Stimulated activated naive B cell treated with anti-CD40 and anti-IgM and Interleukin-4, amounts not matched to agents 10 μg/mL and 1 μg/mL and 100 μg/mL, for 72 hours (primary cell): ENCODE measurements around the gene KCNE4.

Experiments
- ATAC-seq, 2 donors: fragments of 150-1000 bp; cut with Tn5 transposase; replicated peaks; 2 replicates each; pipeline ENCODE4 v1.10.0; 2021; ENCODE audit warnings: moderate library complexity in 1 of 2
- DNase-seq: peaks from one replicate; pipeline ENCODE4 v3.0.0; 2021
- H3K27ac Mint-ChIP-seq: one replicate; pipeline ENCODE4 v1.8.0; 2022; ENCODE audit warnings: mild to moderate bottlenecking, mixed read lengths
- H3K27me3 Mint-ChIP-seq, 2 donors: one replicate each; pipeline ENCODE4 v1.8.0; 2022; ENCODE audit warnings: mixed read lengths in 2 of 2
- H3K36me3 Mint-ChIP-seq, 2 donors: one replicate each; pipeline ENCODE4 v1.8.0; 2022; ENCODE audit warnings: mixed read lengths in 2 of 2, mild to moderate bottlenecking in 1 of 2
- H3K4me1 Mint-ChIP-seq, 2 donors: one replicate each; pipeline ENCODE4 v1.8.0; 2022; ENCODE audit warnings: mixed read lengths in 2 of 2, mild to moderate bottlenecking in 1 of 2
- H3K4me3 Mint-ChIP-seq, 2 donors: one replicate each; pipeline ENCODE4 v1.8.0; 2022; ENCODE audit warnings: mild to moderate bottlenecking in 2 of 2, mixed read lengths in 2 of 2, moderate library complexity in 1 of 2
- H3K9me3 Mint-ChIP-seq, 2 donors: one replicate each; pipeline ENCODE4 v1.8.0; 2022; ENCODE audit warnings: mixed read lengths in 2 of 2, mild to moderate bottlenecking in 1 of 2

KCNE4 gene

DNA sequence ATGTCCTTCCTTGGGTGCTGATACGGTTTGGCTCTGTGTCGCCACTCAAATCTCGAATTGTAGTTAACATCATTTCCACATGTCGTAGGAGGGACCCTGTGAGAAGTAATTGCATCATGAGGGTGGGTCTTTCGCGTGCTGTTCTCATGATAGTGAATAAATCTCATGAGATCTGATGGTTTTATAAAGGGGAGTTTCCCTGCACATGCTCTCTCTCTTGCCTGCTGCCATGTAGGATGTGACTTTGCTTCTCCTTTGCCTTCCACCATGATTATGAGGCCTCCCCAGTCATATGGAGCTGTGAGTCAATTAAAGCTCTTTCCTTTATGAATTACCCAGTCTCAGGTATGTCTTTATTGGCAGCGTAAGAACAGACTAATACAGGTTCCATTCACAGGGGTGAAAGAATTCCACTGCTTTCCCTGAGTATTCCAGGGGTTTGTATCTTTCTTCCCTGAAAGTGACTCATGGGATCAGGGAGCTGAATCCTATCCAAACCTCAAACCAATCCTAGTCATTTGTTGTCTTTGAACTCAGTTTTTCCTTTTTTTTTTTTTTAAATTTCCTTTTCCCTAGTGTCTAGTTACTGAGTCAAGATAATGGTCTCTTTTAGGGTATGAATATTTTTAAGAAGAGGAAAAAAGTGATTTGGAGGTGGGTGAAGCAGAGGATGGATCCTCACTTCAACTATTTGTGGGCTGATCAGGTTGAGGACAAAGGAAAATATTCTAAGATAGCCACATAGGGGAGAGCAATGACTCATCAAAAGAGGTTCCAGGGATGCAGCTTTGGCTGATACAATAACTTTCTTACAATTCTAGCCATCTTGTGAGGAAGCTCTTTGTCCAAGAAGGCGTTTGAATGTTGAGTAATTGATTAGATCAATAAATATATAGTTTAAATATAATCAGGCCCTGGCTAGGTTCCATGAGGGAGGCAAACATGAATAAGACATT lies 19.5 kb upstream of the KCNE4 start:
- no peak for DNase-seq
- H3K4me3 Mint-ChIP-seq, result no peak overlapping the region
- H3K4me1 Mint-ChIP-seq, result no peaks in the 10 kb centered on the region
- no peak overlapping the region for H3K27ac Mint-ChIP-seq
- peaks cover 11 to 13% of the 10 kb centered on the region in 2 donors for H3K9me3 Mint-ChIP-seq
- H3K27me3 Mint-ChIP-seq, result peaks cover 0 to 4% of the 10 kb centered on the region in 2 donors
- H3K36me3 Mint-ChIP-seq, result no peaks in the 10 kb centered on the region
- no peak for ATAC-seq

GRCh38 chr2:223034221-223034975 lies 17.6 kb upstream of the KCNE4 start:
- H3K9me3 Mint-ChIP-seq, result peaks cover 9 to 13% of the 10 kb centered on the region in 2 donors
- no peak for DNase-seq
- no peaks in the 10 kb centered on the region for H3K36me3 Mint-ChIP-seq
- H3K27me3 Mint-ChIP-seq, result peaks cover 0 to 4% of the 10 kb centered on the region in 2 donors
- H3K4me3 Mint-ChIP-seq, result no peak overlapping the region
- H3K4me1 Mint-ChIP-seq, result no peaks in the 10 kb centered on the region
- H3K27ac Mint-ChIP-seq, result no peak overlapping the region
- no peak for ATAC-seq

DNA sequence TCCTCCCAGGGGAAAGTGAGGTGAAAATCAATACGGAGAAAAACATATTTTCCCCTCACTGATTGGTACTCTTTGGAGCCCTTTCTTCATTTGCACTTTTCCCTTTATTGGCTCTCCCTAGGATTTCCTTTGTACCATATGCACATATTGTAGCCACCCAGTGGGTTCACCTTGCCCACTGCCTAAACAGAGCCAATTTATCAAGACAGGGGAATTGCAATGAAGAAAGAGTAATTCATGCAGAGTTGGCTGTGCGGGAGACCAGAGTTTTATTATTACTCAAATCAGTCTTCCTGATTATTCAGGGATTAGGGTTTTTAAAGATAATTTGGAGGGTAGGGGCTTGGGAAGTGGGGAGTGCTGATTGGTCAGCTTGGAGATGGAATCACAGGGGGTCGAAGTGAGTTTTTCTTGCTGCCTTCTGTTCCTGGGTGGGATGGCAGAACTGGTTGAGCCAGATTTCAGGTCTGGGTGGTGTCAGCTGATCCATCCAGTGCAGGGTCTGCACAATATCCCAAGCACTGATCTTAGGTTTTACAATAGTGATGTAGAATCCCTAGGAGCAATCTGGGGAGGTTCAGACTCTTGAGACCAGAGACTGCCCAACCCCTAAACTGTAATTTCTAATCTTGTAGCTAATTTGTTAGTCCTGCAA lies 15.1 kb upstream of the KCNE4 start:
- H3K27me3 Mint-ChIP-seq, result peaks cover 0 to 4% of the 10 kb centered on the region in 2 donors
- H3K9me3 Mint-ChIP-seq, result peaks cover 7 to 9% of the 10 kb centered on the region in 2 donors
- no peak for DNase-seq
- no peak overlapping the region for H3K4me3 Mint-ChIP-seq
- no peak for ATAC-seq
- no peaks in the 10 kb centered on the region for H3K4me1 Mint-ChIP-seq
- H3K36me3 Mint-ChIP-seq, result no peaks in the 10 kb centered on the region
- no peak overlapping the region for H3K27ac Mint-ChIP-seq

GRCh38 chr2:223037445-223037800 lies 14.6 kb upstream of the KCNE4 start:
- no peak for DNase-seq
- H3K9me3 Mint-ChIP-seq, result peaks cover 3 to 4% of the 10 kb centered on the region in 2 donors
- peaks cover 0 to 8% of the 10 kb centered on the region in 2 donors for H3K27me3 Mint-ChIP-seq
- ATAC-seq, result no peak
- no peaks in the 10 kb centered on the region for H3K4me1 Mint-ChIP-seq
- H3K27ac Mint-ChIP-seq, result no peak overlapping the region
- H3K36me3 Mint-ChIP-seq, result no peaks in the 10 kb centered on the region
- H3K4me3 Mint-ChIP-seq, result no peak overlapping the region

DNA sequence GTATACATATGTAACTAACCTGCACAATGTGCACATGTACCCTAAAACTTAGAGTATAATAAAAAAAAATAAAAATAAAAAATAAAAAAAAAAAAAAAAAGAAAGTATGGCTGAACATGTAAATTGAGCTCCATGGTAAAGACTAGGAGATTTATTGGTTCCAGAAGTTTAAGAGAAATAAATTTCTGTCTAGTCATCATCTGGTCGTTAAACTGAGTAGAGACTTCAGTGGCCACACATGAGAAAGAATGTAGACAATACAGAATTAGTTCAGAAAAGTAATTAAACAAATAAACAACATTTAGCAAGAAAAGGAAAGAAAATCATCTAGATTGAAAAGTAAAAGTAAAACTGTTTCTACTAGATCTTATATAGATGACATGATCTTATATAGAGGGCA lies 12.4 kb upstream of the KCNE4 start:
- no peak overlapping the region for H3K27ac Mint-ChIP-seq
- H3K4me1 Mint-ChIP-seq, result no peaks in the 10 kb centered on the region
- no peaks in the 10 kb centered on the region for H3K36me3 Mint-ChIP-seq
- no peak overlapping the region for H3K4me3 Mint-ChIP-seq
- H3K27me3 Mint-ChIP-seq, result peaks cover 0 to 8% of the 10 kb centered on the region in 2 donors
- H3K9me3 Mint-ChIP-seq, result no peaks in the 10 kb centered on the region
- ATAC-seq, result no peak
- DNase-seq, result no peak

GRCh38 chr2:223040527-223040926 lies 11.5 kb upstream of the KCNE4 start:
- DNase-seq (no peak), ATAC-seq (no peak)
- no peaks in the 10 kb centered on the region for H3K9me3 Mint-ChIP-seq
- H3K4me1 Mint-ChIP-seq, result no peaks in the 10 kb centered on the region
- H3K27me3 Mint-ChIP-seq, result peaks cover 0 to 8% of the 10 kb centered on the region in 2 donors
- H3K27ac Mint-ChIP-seq, result no peak overlapping the region
- no peak overlapping the region for H3K4me3 Mint-ChIP-seq
- H3K36me3 Mint-ChIP-seq, result no peaks in the 10 kb centered on the region

DNA sequence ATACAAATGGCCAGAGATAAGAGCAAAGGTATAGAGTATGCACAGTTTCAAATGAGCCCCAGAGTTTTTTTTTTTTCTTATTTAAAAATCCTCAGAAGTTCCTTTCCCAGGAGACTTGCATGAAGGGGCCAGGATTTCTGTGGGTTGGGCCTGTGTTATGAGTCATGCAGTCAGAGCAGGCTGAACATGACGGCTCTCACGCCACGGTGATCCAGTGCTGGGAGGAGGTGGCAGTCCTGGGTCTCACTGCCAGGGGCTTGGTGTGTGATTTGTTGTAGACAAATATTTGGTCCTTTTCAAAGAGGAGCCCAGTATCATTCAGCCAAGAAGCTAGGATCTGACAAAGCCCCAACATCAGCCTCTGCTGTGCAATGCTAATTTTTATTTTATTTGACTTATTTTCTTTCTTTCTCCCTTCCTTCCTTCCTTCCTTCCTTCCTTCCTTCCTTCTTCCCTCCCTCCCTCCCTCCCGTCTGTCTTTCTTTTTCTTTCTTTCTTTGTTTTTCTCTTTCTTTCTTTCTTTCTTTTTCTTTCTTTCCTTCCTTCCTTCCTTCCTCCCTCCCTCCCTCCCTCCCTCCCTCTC lies 10.4 kb upstream of the KCNE4 start:
- H3K36me3 Mint-ChIP-seq, result no peaks in the 10 kb centered on the region
- no peaks in the 10 kb centered on the region for H3K4me1 Mint-ChIP-seq
- H3K9me3 Mint-ChIP-seq, result no peaks in the 10 kb centered on the region
- no peak for ATAC-seq
- no peak overlapping the region for H3K27ac Mint-ChIP-seq
- H3K27me3 Mint-ChIP-seq, result peaks cover 0 to 10% of the 10 kb centered on the region in 2 donors
- no peak for DNase-seq
- no peak overlapping the region for H3K4me3 Mint-ChIP-seq

DNA sequence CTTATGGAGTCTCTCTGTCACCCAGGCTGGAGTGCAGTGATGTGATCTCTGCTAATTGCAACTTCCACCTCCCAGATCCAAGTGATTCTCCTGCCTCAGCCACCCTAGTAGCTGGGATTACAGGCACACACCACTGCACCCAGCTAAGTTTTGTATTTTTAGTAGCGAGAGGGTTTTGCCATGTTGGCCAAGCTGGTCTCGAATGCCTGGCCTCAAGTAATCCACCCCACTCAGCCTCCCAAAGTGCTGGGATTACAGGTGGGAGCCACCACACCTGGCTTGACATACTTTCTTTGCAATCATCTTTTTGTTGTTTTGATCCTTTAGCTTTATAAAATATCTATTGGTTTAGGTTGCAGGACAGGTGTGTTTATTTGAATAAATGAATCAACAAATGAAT lies 9.7 kb upstream of the KCNE4 start:
- Mint-ChIP-seq H3K27me3 (peaks cover 0 to 11% of the 10 kb centered on the region in 2 donors), H3K9me3 (no peaks in the 10 kb centered on the region), H3K36me3 (no peaks in the 10 kb centered on the region)

GRCh38 chr2:223042704-223043118 lies 9.3 kb upstream of the KCNE4 start:
- Mint-ChIP-seq H3K4me1 (no peaks in the 10 kb centered on the region), H3K4me3 (no peak overlapping the region), H3K36me3 (no peaks in the 10 kb centered on the region), H3K27ac (no peak overlapping the region), H3K27me3 (peaks cover 0 to 14% of the 10 kb centered on the region in 2 donors), H3K9me3 (no peaks in the 10 kb centered on the region)
- ATAC-seq (no peak), DNase-seq (no peak)

More for the DNA sequence above, 9.7 kb upstream of the KCNE4 start:
- no peak overlapping the region for H3K4me3 Mint-ChIP-seq
- no peak overlapping the region for H3K27ac Mint-ChIP-seq
- H3K4me1 Mint-ChIP-seq, result no peaks in the 10 kb centered on the region
- DNase-seq (no peak), ATAC-seq (no peak)

GRCh38 chr2:223043164-223043941 lies 8.6 kb upstream of the KCNE4 start:
- H3K27me3 Mint-ChIP-seq, result peaks cover 0 to 17% of the 10 kb centered on the region in 2 donors
- no peaks in the 10 kb centered on the region for H3K36me3 Mint-ChIP-seq
- no peaks in the 10 kb centered on the region for H3K4me1 Mint-ChIP-seq
- H3K4me3 Mint-ChIP-seq, result no peak overlapping the region
- H3K27ac Mint-ChIP-seq, result no peak overlapping the region
- H3K9me3 Mint-ChIP-seq, result no peaks in the 10 kb centered on the region
- no peak for ATAC-seq
- DNase-seq, result no peak

DNA sequence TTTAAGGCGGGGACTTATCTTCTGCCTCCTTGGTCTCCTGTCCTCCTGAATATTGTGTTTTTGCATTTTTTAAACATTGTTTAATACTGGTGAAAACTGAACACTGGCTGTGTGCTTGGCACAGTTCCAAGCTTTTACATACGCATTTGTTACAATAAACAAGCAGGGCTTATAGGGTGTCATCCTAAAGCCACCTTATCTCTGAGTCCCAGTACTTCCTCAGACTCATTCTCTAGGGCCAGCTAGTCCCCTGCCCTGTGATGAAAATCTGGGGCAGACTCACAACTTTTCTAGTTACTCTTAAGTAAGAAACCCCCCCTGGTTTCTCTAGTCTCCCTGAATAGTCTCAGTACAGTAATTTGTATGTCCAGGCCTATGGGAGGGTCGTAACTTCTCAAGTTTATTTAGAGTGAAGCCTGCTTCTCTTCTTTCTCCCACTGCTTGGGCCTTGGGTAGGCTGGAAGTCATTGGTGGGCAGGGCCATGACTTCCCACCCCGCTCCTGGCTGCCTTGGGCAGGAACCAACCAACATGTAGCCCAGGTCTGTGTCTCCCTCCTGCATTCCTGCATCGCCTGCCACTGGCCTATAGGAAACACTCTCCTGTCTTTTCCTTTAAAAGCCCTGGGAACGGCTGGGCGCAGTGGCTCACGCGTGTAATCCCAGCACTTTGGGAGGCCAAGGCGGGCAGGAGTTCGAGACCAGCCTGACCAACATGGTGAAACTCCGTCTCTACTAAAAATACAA lies 7.7 kb upstream of the KCNE4 start:
- DNase-seq (no peak), ATAC-seq (no peak)
- no peaks in the 10 kb centered on the region for H3K36me3 Mint-ChIP-seq
- H3K27me3 Mint-ChIP-seq, result peaks cover 0 to 17% of the 10 kb centered on the region in 2 donors
- H3K9me3 Mint-ChIP-seq, result no peaks in the 10 kb centered on the region
- H3K4me1 Mint-ChIP-seq, result no peaks in the 10 kb centered on the region
- no peak overlapping the region for H3K27ac Mint-ChIP-seq
- no peak overlapping the region for H3K4me3 Mint-ChIP-seq

- H3K27me3 Mint-ChIP-seq, result peaks cover 5 to 17% of the 10 kb centered on the region in 2 donors
- H3K4me1 Mint-ChIP-seq, result no peaks in the 10 kb centered on the region
- H3K9me3 Mint-ChIP-seq, result no peaks in the 10 kb centered on the region
- no peak for ATAC-seq
- no peak overlapping the region for H3K4me3 Mint-ChIP-seq
- H3K36me3 Mint-ChIP-seq, result no peaks in the 10 kb centered on the region
- H3K27ac Mint-ChIP-seq, result no peak overlapping the region
- no peak for DNase-seq
These were observed 6.9 kb upstream of the KCNE4 start for GRCh38 chr2:223044916-223045700.
